IPS-15b (cell line): ENCODE data around the gene PPOX.

Experiments
- H3K27me3 ChIP-seq: one replicate; pipeline ENCODE4 v1.6.1; 2013; ENCODE audit warnings: low read length; ENCODE audit not compliant: control insufficient read depth, insufficient read depth
- H3K36me3 ChIP-seq: one replicate; pipeline ENCODE4 v1.6.1; 2013; ENCODE audit warnings: low read length; ENCODE audit not compliant: control insufficient read depth, insufficient read depth
- H3K4me1 ChIP-seq: one replicate; pipeline ENCODE4 v1.6.1; 2013; ENCODE audit warnings: mild to moderate bottlenecking, low read length; ENCODE audit not compliant: control insufficient read depth, insufficient read depth
- H3K4me3 ChIP-seq: one replicate; pipeline ENCODE4 v1.5.1; 2013; ENCODE audit warnings: low read depth, low read length
- H3K9ac ChIP-seq: one replicate; pipeline ENCODE4 v1.6.1; 2013; ENCODE audit warnings: low read depth, mild to moderate bottlenecking, low read length
- H3K9me3 ChIP-seq: one replicate; pipeline ENCODE4 v1.6.1; 2013; ENCODE audit warnings: mild to moderate bottlenecking, low read length; ENCODE audit not compliant: control insufficient read depth, insufficient read depth

Gene PPOX

DNA sequence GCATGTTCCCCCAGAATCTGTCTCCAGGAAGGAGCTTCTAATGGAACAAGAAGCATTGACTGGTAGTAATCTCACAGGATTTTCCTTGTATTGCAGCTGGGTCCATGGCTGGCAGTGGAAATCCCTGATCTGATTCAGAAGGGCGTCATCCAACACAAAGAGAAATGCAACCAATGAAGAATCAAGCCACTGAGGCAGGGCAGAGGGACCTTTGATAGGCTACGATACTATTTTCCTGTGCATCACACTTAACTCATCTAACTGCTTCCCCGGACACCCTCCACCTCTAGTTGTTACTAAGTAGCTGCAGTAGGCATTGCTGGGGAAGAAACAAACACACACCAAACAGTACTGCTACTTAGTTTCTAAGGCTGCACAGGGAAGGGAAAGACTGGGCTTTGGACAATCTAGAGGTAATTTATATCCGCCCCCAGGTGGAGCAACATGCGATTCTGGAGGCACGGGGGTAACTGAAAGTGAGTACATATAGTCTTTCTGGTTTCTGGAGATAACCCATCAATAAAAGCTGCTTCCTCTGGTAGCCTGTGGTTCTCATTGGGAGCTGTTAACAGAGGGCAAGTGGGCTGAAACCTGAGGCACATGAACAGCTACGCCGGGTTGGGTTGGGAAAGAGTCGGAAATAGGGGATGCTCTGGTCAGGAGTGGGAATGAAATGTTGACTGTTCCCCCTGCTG is 7.8 kb upstream of the PPOX start:
- H3K9ac ChIP-seq: no peak overlapping the region
- H3K36me3 ChIP-seq: peaks cover 7% of the 10 kb centered on the region
- H3K4me3 ChIP-seq: peak overlapping the region; percentile 60
- H3K27me3 ChIP-seq: no peaks in the 10 kb centered on the region
- H3K4me1 ChIP-seq: no peaks in the 10 kb centered on the region
- H3K9me3 ChIP-seq: no peaks in the 10 kb centered on the region

DNA sequence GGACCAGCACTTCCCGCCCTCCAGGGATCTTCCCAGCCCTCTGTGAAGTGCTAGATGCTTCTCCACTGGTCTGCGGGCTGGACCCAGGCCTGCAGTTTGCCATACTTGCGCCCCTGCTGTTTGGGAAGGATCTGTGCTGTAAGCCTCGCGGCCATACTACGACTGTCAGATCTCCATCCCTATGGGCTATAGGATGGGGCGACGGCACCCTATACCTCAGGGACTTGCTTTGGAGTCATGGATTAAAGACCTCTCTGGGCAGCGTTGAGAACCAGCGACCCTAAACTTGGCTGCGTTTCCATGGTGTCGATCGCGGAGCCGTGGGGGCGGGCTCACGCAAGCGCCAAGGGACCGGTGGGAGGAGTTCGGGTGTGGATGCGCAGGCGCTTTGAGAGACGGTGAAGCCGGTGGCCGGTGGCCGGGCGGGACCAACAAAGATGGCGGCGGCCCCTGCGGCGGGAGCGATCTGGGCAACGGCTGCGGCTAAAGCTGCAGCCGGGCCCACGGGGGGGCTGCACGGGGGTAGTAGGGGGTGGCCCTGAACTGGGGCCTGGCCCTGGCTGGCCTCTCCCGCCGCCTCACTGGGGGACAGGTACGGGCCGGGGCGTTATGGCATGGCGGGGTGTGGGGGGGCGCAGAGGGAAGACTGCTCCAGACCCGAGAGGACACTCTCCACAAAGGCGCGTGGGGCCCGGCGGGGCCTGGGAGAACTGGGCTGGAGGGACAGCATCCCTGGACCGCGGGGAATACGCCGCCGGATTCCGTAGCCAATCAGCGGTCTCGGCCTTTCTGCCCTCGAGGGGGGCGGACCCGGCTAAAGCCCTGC is 6.9 kb upstream of the PPOX start, which contains the start of gene USP21:
USP21 (plus strand) TSS at position 414 of the 826 bp plus-strand sequence. CDS start 1,141 bp downstream, outside the sequence.
- H3K9me3 ChIP-seq: no peaks in the 10 kb centered on the region
- H3K4me3 ChIP-seq: peak within 1 kb of the TSS; percentile 60
- H3K36me3 ChIP-seq: peaks cover 10% of the 10 kb centered on the region
- H3K4me1 ChIP-seq: no peaks in the 10 kb centered on the region
- H3K9ac ChIP-seq: peak within 1 kb of the TSS; percentile 80
- no peaks in the 10 kb centered on the region for H3K27me3 ChIP-seq

- H3K9me3 ChIP-seq: no peaks in the 10 kb centered on the region
- H3K27me3 ChIP-seq: no peaks in the 10 kb centered on the region
- H3K4me1 ChIP-seq: no peaks in the 10 kb centered on the region
- peak overlapping the region; percentile 80 for H3K9ac ChIP-seq
- H3K36me3 ChIP-seq: peaks cover 10% of the 10 kb centered on the region
- peak overlapping the region; percentile 60 for H3K4me3 ChIP-seq
These were observed 6.3 kb upstream of the PPOX start for GRCh38 chr1:161159913-161160243.

- H3K4me1 ChIP-seq: no peaks in the 10 kb centered on the region
- no peaks in the 10 kb centered on the region for H3K9me3 ChIP-seq
- H3K9ac ChIP-seq: no peak overlapping the region
- H3K36me3 ChIP-seq: peaks cover 10% of the 10 kb centered on the region
- no peaks in the 10 kb centered on the region for H3K27me3 ChIP-seq
- no peak overlapping the region for H3K4me3 ChIP-seq
These were observed 5.5 kb upstream of the PPOX start for GRCh38 chr1:161160671-161161145.

- H3K27me3 ChIP-seq: no peaks in the 10 kb centered on the region
- H3K36me3 ChIP-seq: peaks cover 10% of the 10 kb centered on the region
- no peaks in the 10 kb centered on the region for H3K4me1 ChIP-seq
- no peak overlapping the region for H3K9ac ChIP-seq
- no peak overlapping the region for H3K4me3 ChIP-seq
- H3K9me3 ChIP-seq: no peaks in the 10 kb centered on the region
These were observed 4.6 kb upstream of the PPOX start for GRCh38 chr1:161161652-161162051.

DNA sequence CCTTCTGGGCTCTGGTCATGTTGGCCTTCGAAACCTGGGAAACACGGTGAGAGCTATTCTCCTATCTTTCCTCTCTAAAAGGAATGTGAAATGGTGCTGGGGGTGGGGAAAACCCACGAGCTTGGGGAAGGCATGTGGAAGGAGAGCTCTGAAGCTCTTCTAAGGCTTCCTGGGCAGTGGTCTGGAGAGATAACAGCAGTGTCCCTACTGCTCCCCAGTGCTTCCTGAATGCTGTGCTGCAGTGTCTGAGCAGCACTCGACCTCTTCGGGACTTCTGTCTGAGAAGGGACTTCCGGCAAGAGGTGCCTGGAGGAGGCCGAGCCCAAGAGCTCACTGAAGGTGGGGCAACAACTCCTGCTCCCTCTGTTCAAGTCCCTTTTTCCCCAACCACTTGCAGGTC is 4.2 kb upstream of the PPOX start:
- H3K36me3 ChIP-seq: peaks cover 10% of the 10 kb centered on the region
- H3K9ac ChIP-seq: no peak overlapping the region
- no peaks in the 10 kb centered on the region for H3K4me1 ChIP-seq
- no peaks in the 10 kb centered on the region for H3K27me3 ChIP-seq
- no peaks in the 10 kb centered on the region for H3K9me3 ChIP-seq
- no peak overlapping the region for H3K4me3 ChIP-seq

- Histone ChIP-seq H3K4me3 (no peak overlapping the region), H3K9ac (no peak overlapping the region), H3K9me3 (no peaks in the 10 kb centered on the region), H3K36me3 (peaks cover 10% of the 10 kb centered on the region), H3K27me3 (no peaks in the 10 kb centered on the region), H3K4me1 (no peaks in the 10 kb centered on the region)
These were observed 3.4 kb upstream of the PPOX start for GRCh38 chr1:161162806-161163205.

DNA sequence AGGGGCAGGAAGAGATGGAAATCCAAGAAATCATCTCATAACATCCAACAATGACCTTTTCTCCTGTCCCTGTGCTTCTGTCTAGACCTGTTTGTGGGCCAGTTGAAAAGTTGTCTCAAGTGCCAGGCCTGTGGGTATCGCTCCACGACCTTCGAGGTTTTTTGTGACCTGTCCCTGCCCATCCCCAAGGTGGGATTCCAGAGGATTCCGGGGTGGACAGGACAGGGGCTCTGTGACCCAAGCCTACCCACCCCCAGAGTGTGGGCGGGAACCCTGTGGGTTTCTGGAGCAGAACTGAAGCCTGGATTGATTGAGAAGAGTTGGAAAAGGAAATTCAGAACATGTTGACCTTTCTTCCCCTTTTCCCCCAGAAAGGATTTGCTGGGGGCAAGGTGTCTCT is 2.4 kb upstream of the PPOX start:
- Histone ChIP-seq H3K9ac (no peak overlapping the region), H3K4me3 (no peak overlapping the region), H3K27me3 (no peaks in the 10 kb centered on the region), H3K4me1 (no peaks in the 10 kb centered on the region), H3K36me3 (peaks cover 10% of the 10 kb centered on the region), H3K9me3 (no peaks in the 10 kb centered on the region)

- H3K4me3 ChIP-seq: peak overlapping the region; percentile 96
- peaks cover 17% of the 10 kb centered on the region for H3K36me3 ChIP-seq
- H3K4me1 ChIP-seq: no peaks in the 10 kb centered on the region
- H3K27me3 ChIP-seq: no peaks in the 10 kb centered on the region
- H3K9me3 ChIP-seq: no peaks in the 10 kb centered on the region
- peak overlapping the region; percentile 37 for H3K9ac ChIP-seq
These were observed 1.2 kb upstream of the PPOX start for GRCh38 chr1:161164901-161165610.

- Histone ChIP-seq H3K4me3 (peak overlapping the region; percentile 96), H3K9me3 (no peaks in the 10 kb centered on the region), H3K9ac (peak overlapping the region; percentile 73), H3K27me3 (no peaks in the 10 kb centered on the region), H3K36me3 (peaks cover 34% of the 10 kb centered on the region), H3K4me1 (no peaks in the 10 kb centered on the region)
These were observed 683 bp downstream of the PPOX start for GRCh38 chr1:161166669-161167548.

- no peaks in the 10 kb centered on the region for H3K4me1 ChIP-seq
- H3K4me3 ChIP-seq: no peak overlapping the region
- no peaks in the 10 kb centered on the region for H3K27me3 ChIP-seq
- peaks cover 37% of the 10 kb centered on the region for H3K36me3 ChIP-seq
- no peak overlapping the region for H3K9ac ChIP-seq
- no peaks in the 10 kb centered on the region for H3K9me3 ChIP-seq
These were observed 2.7 kb downstream of the PPOX start for GRCh38 chr1:161168906-161169305.
